ENCODE data around the gene MFSD11. TPM values are rescaled to one million over a fixed set of nuclear protein-coding genes. Genes with fewer than 3 reads are reported as not detected.
A peak's percentile ranks its signal among the peaks of the same experiment; 100 is the strongest.
"Not testable (repeated sequence)": the region's sequence is repeated elsewhere in the genome, so short reads cannot be mapped to it uniquely, and the experiment has no call there.

Gene MFSD11
- total and polyA plus RNA-seq, 4 donors, result 12.0 to 57.5 (median 25.0) TPM

GRCh38 chr17:76738468-76738850 lies 540 bp downstream of the MFSD11 start:
- DNase-seq, result peak in 2 of 3 donors; percentile 50 to 58
- Histone ChIP-seq H3K27ac (ENCODE audit: low read depth in 1 of 2, low read length in 1 of 2) (peak overlapping the region; percentile 99 to 100), H3K9ac (ENCODE audit: insufficient read depth in 1 of 2, low read length in 2 of 2) (peak overlapping the region; percentile 77 to 94), H3K27me3 (ENCODE audit: control insufficient read depth in 3 of 3, insufficient read depth in 3 of 3, low read length in 2 of 3) (no peaks in the 10 kb centered on the region), H3K36me3 (ENCODE audit: control insufficient read depth in 4 of 4, insufficient read depth in 4 of 4, low read length in 4 of 4) (peaks cover 7 to 35% (median 22%) of the 10 kb centered on the region in 4 donors), H3K4me3 (peak overlapping the region; percentile 59), H3K4me1 (ENCODE audit: control insufficient read depth in 5 of 5, insufficient read depth in 5 of 5, low read length in 5 of 5) (peaks cover 0 to 42% (median 12%) of the 10 kb centered on the region in 5 donors), H3K9me3 (ENCODE audit: control insufficient read depth in 4 of 4, insufficient read depth in 3 of 4, low read length in 3 of 4) (no peaks in the 10 kb centered on the region)
- WGBS, 2 donors, result 0 to 2% methylated on average over 7 of the region's 7 CpGs
- no peak for ATAC-seq (ENCODE audit: insufficient read depth, low FRiP score)
- TF ChIP-seq CTCF (IDR thresholded peaks at IDR 0.05; ENCODE audit: control extremely low read depth, extremely low read depth), result no peak

- H3K4me3 ChIP-seq; H3K27me3 ChIP-seq (ENCODE audit: control insufficient read depth in 3 of 3, insufficient read depth in 3 of 3, low read length in 2 of 3); DNase-seq; H3K9ac ChIP-seq (ENCODE audit: insufficient read depth in 1 of 2, low read length in 2 of 2); ATAC-seq (ENCODE audit: insufficient read depth, low FRiP score); H3K9me3 ChIP-seq (ENCODE audit: control insufficient read depth in 4 of 4, insufficient read depth in 3 of 4, low read length in 3 of 4): not testable (repeated sequence)
- H3K36me3 ChIP-seq (ENCODE audit: control insufficient read depth in 4 of 4, insufficient read depth in 4 of 4, low read length in 4 of 4), result peaks cover 9 to 33% (median 19%) of the 10 kb centered on the region in 4 donors
- H3K4me1 ChIP-seq (ENCODE audit: control insufficient read depth in 5 of 5, insufficient read depth in 5 of 5, low read length in 5 of 5), result peaks cover 0 to 31% (median 10%) of the 10 kb centered on the region in 5 donors
- 93 to 97% methylated on average over 17 of the region's 17 CpGs for WGBS, 2 donors
- H3K27ac ChIP-seq (ENCODE audit: low read depth in 1 of 2, low read length in 1 of 2), result peak overlapping the region in 1 of 2 donors; percentile 70
These were observed 1.7 kb downstream of the MFSD11 start for GRCh38 chr17:76739568-76740115.

GRCh38 chr17:76740329-76741118 lies 2.6 kb downstream of the MFSD11 start:
- 84% methylated on average over 5 of the region's 5 CpGs for WGBS, 2 donors
- Histone ChIP-seq H3K9ac (ENCODE audit: insufficient read depth in 1 of 2, low read length in 2 of 2) (no peak overlapping the region), H3K9me3 (ENCODE audit: control insufficient read depth in 4 of 4, insufficient read depth in 3 of 4, low read length in 3 of 4) (no peaks in the 10 kb centered on the region), H3K4me3 (no peak overlapping the region), H3K36me3 (ENCODE audit: control insufficient read depth in 4 of 4, insufficient read depth in 4 of 4, low read length in 4 of 4) (peaks cover 9 to 33% (median 19%) of the 10 kb centered on the region in 4 donors), H3K4me1 (ENCODE audit: control insufficient read depth in 5 of 5, insufficient read depth in 5 of 5, low read length in 5 of 5) (peaks cover 1 to 22% (median 10%) of the 10 kb centered on the region in 5 donors), H3K27me3 (ENCODE audit: control insufficient read depth in 3 of 3, insufficient read depth in 3 of 3, low read length in 2 of 3) (no peaks in the 10 kb centered on the region), H3K27ac (ENCODE audit: low read depth in 1 of 2, low read length in 1 of 2) (peak overlapping the region in 1 of 2 donors; percentile 70)
- no peak for TF ChIP-seq CTCF (IDR thresholded peaks at IDR 0.05; ENCODE audit: control extremely low read depth, extremely low read depth)
- ATAC-seq (ENCODE audit: insufficient read depth, low FRiP score), result no peak
- DNase-seq, result peak; percentile 51 to 78 (median 73)

GRCh38 chr17:76742958-76743357 lies 5.0 kb downstream of the MFSD11 start:
- H3K36me3 ChIP-seq (ENCODE audit: control insufficient read depth in 4 of 4, insufficient read depth in 4 of 4, low read length in 4 of 4), result peaks cover 8 to 31% (median 19%) of the 10 kb centered on the region in 4 donors
- H3K9me3 ChIP-seq (ENCODE audit: control insufficient read depth in 4 of 4, insufficient read depth in 3 of 4, low read length in 3 of 4), result no peaks in the 10 kb centered on the region
- H3K4me3 ChIP-seq, result no peak overlapping the region
- no peaks in the 10 kb centered on the region for H3K27me3 ChIP-seq (ENCODE audit: control insufficient read depth in 3 of 3, insufficient read depth in 3 of 3, low read length in 2 of 3)
- ATAC-seq (ENCODE audit: insufficient read depth, low FRiP score), result no peak
- no peak for TF ChIP-seq CTCF (IDR thresholded peaks at IDR 0.05; ENCODE audit: control extremely low read depth, extremely low read depth)
- no peak overlapping the region for H3K27ac ChIP-seq (ENCODE audit: low read depth in 1 of 2, low read length in 1 of 2)
- H3K9ac ChIP-seq (ENCODE audit: insufficient read depth in 1 of 2, low read length in 2 of 2), result no peak overlapping the region
- no peak for DNase-seq
- peaks cover 1 to 20% (median 10%) of the 10 kb centered on the region in 5 donors for H3K4me1 ChIP-seq (ENCODE audit: control insufficient read depth in 5 of 5, insufficient read depth in 5 of 5, low read length in 5 of 5)

All from lung (tissue), 12 donors.